NCI-H226 (cell line): Measurements from ENCODE around the gene GATA3.

Source experiments
- DNase-seq: peaks from one replicate; pipeline ENCODE4 v3.0.0-alpha.2; 2015

The GATA3 gene

DNA sequence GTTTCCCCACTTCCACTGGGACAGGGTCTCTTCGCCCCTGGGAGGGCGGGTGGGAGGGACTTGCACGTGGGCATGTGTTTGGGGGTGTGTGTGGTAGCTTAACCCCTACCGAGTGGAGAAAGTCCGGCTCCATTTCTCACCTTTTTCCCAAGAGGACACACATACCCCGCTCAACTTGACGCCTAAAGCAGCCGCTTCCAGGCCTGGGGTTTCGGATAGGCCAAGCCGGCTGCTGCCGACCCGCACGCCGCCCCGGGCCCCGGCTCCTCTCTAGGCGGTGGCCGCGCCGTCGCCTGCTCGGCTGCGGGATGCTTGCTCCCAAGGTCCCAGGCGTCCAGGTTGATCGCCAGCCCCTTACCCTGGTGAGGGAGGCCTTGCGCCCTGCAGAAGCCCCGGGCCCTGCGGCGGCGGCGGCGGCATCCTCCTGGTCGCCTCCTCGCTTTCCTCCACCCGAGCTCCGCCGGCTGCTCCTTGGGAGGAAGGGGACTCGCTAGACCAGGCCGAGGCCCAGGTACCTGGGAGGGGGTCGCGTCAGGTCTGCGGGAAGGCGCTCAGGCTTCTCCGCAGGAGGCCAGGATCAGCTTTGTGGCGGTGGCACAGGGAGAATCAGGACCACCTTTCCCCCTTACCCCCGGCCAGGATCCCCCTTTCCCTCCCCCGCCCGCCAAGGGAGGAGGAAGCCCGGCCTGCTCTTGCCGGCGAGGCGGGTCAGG lies 3.2 kb upstream of the GATA3 start:
- no peak for DNase-seq

DNA sequence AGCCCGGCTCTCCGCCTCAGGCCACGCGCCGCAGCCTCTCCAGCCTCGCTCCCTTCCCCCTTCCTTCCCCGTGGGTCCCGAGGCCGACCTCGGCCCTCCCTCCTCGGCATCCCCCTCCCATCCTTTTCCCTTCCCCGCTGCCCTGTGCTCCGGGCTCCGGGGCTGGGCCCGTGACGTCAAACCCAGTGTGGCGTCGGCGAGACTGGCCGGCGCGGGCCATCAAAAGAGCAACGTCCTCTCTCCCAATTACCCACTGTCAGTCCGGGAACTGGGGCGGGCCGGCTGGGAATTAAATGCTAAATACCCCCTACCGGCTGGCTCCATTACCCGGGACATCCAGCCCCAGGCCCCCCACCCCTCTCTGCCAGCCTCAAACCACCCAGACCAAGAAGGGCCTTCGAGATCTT lies 2.6 kb upstream of the GATA3 start:
- DNase-seq = no peak

DNA sequence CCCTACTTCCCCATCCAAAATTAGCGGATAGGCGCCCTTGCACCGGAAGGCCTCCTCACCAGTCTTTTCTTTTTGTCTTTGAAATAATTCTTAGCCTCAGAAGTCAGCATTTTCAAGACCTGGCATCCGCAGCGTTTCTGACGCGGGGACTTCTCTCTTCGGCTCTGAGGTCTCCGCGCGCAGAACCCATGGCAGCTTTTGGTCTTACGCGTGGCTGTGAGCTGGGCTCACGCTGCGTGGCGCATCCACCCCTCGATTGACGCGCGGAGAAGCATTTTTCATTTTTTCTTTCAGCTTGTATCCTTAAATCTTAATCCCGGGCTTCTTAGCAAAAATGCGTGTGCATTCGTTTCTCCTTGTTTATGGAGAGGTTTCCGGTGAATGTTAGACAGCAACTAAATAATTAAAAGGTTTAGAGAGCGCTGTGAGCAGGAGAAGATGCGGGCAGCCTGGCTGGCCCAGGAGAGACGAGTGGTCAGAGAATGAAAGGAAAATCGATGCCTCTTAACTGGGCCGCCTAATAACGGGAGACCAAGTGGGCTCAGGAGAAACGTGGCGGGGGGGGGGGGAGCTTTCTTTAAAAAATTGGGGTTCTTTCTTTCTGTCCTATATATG lies 2.0 kb upstream of the GATA3 start:
- no peak for DNase-seq

DNA sequence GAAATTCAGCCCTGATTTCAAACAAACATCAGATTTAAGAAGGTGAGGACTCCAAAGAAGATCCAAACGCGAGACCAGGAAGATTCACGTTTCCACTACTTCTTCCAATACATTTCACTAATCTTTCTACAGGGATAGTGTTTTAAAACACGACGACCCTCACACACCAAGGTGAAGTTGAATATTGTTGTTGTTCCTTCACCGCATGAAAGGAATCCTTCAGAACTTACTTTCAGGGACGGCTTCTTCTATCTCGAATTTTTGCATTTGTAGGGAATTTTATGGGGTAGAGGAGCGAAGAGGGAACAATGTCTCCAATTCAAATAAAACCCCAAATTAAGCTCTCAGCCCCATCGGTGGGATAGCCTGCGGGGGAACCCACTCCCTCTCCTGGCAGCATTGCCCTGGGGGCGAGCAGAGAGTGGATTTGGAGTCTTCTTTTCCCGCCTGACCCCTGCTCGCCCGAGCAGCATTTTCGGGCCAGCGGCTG lies 1.5 kb upstream of the GATA3 start:
- no peak for DNase-seq

DNA sequence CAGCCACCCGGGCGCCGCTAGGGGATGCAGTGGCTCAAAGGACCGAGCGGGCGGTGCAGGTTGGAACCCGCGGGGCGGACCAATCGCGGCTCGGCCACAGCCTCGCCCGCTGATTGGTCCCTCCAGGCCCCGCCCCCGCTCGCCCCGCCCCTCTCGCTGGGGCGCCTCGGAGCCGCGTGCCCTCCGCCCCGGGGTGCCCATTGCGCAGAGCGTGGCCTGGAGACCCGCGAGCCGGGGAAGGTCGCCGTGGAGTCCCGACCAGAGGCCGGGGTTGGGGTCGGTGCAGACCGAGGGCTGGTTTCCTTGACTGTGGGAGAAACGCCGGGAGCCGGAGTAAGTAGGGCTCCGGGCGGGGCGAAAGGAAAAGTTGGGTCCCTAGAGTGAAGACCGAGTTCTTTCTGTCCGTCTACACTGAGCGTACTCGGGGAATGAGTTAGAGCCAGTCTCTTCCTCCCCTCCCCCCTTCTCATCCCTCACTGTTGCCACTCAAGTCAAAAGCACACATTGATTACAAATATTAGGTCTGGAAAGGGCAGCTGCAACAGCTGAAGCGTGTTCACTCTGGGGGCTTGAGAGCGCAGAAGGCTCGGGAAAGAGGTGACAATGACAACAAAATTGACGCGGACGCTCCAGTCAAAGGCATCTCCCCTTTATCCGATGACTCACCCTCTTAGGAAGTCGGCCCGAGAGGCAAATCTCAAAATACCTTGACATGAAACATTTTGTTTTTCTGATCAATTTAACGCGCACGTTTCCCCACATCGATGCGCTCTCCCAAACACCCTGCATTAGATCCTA lies 843 bp upstream of the GATA3 start:
- DNase-seq = peak; percentile 75

DNA sequence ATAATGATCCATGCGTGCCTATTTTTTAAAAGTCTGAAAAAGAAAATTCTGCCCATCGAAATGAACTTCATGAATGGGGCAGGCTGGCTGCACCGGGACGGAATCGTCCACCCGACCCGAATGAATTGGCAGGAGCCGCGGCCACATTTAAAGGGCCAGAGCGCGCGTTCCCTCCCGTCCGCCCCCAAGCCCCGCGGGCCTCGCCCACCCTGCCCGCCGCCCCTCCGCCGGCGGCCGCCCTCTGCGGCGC lies 319 bp upstream of the GATA3 start:
- peak; percentile 18 for DNase-seq

DNA sequence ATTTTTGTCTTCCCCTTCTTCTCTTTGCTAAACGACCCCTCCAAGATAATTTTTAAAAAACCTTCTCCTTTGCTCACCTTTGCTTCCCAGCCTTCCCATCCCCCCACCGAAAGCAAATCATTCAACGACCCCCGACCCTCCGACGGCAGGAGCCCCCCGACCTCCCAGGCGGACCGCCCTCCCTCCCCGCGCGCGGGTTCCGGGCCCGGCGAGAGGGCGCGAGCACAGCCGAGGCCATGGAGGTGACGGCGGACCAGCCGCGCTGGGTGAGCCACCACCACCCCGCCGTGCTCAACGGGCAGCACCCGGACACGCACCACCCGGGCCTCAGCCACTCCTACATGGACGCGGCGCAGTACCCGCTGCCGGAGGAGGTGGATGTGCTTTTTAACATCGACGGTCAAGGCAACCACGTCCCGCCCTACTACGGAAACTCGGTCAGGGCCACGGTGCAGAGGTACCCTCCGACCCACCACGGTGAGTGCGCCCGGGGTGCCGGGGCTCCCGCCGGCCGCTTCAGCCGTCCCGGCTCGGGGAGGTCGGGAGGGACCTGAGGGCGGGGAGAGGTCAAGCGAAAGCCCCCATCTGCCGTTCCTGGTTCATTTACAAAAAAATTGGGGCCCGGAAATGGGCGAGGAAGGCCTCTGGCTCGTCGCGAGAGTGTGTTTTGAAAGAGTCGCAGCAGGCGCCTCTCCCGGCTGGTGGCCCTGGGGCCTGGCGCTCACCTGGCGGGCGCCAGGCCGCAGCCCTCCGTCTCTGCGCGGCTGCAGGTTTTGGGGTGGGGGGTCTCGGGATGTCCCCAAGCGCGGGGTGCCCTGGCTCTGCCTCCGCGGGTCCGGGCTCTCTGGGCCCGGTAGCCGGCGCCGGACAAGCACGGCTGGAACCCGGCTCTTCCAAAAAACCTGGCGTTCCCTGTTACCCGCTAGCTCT lies 1.2 kb downstream of the GATA3 start:
- no peak for DNase-seq

DNA sequence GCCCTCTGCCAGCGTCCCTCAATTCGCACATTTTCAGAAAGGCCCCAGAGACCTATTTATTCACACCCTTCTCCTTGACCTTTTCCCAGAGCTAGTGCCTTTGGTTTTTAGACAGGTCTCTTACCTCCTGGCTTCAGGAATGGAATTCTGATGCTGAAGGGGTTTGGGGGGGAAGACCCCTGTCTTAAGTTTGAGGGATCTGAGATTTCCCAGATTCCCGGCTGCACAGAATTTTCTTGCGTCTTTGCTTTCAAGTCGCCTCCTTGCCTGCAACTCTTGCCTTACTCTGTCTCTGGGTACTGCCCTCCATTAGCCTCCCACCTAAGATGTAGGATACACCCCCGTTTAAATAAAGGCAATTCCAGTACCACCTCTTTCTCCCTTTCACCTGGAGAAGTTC lies 1.9 kb downstream of the GATA3 start:
- DNase-seq = no peak

DNA sequence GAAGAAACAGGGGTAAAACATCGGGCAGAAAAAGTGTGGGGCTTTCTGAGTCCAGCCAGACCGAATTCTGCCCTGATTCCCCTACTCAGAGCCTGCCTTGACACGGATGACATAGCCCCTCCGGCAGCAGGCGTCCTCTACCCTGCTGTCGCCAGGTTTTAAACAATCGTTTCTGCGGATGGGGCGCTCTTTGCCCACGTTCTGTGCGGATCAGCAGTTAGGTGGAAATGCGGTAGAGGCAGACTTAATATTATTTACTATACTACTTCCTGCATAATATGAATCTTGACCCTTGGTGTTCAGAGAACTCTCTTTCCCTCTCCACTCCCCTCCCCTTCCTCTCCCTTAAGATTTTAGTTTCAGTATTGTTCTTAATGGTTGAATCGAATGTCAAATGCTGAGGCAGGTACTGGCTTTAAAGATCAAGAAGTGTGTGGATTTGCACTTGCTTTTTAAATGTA lies 2.4 kb downstream of the GATA3 start:
- no peak for DNase-seq

DNA sequence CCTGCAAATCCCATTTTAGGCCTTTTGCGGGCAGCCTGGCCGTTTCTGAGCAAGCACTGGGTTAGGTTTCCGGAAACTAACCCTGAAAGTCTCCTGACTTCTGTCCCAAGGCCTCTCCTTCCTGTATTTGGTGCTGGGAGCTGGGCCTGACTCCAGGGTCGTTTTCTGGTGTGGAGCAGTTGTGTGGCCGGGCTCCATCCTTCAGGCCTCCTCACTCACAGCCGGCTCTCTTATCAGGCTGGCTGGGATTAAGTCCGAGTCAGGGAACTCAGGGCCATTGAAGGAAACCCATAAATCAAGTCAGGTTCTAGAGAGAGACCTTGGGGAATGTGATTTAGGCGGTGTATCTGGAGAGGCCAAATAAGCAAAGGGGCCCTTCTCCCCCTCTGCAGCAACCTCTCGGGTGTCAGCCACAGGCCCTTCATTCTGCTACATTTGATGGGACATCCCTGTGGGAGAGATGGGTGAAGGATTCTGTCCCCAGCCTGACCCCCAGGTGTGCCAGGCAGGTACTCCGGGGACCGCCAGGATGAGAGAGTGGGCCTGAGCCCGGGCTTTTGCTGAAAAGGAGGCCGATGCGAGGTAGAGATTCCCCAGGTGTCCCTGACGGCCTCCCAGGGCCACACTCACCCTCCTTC lies 3.3 kb downstream of the GATA3 start:
- DNase-seq = no peak

DNA sequence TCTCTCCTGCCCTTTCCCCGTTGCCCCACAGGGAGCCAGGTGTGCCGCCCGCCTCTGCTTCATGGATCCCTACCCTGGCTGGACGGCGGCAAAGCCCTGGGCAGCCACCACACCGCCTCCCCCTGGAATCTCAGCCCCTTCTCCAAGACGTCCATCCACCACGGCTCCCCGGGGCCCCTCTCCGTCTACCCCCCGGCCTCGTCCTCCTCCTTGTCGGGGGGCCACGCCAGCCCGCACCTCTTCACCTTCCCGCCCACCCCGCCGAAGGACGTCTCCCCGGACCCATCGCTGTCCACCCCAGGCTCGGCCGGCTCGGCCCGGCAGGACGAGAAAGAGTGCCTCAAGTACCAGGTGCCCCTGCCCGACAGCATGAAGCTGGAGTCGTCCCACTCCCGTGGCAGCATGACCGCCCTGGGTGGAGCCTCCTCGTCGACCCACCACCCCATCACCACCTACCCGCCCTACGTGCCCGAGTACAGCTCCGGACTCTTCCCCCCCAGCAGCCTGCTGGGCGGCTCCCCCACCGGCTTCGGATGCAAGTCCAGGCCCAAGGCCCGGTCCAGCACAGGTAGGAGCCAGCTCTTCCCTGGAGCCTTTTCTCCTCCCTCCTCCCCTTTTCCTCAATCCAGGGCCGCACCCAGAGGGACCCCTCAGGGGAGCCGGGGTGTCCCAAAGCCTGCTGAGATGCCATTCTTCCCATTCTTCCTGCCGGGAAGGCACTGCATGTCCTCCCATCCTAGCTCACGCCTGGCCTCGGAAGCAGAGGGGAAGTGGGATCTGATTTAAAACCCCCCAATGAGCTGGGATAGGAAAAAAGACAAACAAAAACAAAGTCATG lies 4.0 kb downstream of the GATA3 start:
- no peak for DNase-seq

DNA sequence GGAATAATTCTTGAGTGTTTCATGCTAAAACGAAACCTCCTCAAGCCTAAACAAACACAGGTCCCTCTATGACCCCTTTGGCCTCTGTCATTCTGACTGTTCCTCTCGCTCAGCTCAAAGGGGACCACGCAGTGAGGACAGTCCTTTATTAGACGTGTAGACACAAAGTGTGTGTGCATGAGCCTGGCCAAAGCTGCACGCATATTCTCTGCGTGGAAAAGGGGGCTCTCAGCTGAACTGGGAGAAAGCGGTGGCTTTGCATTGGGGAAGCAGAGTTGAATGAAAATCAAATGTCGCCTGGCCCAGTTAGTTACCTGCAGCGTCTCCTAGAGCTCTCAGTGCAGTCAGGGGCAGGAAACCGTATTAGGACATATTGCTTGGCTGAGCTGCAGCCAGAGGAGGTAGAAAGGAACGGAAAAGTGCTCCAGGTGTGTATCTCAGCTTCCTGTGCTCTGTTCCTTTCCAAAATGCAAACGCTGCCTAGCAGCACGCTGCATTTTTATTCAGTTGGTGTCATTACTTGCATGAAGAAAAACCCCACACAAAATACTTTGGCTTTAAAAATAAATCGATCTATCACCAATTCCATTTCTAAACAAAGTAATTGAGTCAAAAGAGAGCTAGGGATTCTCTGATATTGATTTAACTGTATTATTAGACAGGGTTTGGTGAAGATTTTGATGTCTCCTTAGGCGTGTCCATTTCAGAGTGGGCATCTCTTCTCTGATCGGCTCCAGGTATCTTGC lies 4.9 kb downstream of the GATA3 start:
- DNase-seq = no peak

DNA sequence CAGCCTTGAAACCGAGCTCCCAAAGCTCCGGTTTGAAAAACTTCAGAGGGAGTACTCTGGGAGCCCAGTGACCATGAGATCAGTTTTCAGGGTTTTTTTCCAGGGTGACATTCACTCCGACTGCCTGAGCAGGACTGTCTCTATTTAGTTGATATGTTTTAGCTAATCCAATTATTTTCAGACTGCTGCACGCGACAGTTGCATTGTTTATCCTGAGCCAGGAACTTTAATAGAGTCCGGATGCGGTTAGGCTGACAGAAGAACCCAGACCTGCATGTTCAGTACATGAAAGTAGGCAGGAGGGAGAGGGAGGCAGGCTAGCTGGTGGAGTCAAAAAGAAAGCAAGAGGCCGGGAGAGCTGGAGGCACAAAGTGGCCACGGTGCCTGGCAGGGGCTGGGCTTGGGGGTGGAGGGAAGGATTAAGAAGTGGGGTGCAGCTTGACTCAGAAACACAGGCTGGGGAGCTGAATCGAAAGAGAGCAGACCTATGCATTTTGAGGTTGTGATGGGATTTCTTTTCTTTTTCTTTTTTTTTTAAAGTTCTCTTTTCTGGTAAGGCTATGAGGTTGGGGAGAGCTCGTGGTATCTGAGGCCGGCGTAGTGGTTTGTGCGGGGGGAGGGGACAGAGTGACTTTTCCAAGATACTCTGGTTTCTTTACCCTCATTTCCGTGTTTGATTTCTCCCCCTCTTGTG lies 5.7 kb downstream of the GATA3 start:
- no peak for DNase-seq

DNA sequence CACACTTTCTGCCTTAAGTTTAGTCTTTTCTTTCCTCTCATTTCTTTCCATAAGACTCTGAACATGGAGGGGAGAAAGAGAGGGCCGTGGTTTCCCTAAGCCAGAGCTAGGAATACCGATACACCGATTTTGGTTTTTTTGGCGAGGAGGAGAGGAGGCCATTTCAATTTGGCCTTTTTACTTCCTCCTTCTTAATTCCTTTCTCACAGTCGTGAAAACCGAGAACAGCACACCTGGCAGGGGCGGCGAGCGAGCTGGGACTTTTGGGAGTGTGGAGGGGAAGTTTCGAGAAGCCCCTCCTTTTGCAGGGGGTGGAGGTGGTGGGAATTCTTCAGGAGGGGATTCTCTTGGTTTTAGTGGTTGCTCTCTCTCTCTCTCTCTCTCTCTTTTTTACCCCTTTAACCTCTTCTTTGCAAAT lies 6.2 kb downstream of the GATA3 start:
- no peak for DNase-seq

DNA sequence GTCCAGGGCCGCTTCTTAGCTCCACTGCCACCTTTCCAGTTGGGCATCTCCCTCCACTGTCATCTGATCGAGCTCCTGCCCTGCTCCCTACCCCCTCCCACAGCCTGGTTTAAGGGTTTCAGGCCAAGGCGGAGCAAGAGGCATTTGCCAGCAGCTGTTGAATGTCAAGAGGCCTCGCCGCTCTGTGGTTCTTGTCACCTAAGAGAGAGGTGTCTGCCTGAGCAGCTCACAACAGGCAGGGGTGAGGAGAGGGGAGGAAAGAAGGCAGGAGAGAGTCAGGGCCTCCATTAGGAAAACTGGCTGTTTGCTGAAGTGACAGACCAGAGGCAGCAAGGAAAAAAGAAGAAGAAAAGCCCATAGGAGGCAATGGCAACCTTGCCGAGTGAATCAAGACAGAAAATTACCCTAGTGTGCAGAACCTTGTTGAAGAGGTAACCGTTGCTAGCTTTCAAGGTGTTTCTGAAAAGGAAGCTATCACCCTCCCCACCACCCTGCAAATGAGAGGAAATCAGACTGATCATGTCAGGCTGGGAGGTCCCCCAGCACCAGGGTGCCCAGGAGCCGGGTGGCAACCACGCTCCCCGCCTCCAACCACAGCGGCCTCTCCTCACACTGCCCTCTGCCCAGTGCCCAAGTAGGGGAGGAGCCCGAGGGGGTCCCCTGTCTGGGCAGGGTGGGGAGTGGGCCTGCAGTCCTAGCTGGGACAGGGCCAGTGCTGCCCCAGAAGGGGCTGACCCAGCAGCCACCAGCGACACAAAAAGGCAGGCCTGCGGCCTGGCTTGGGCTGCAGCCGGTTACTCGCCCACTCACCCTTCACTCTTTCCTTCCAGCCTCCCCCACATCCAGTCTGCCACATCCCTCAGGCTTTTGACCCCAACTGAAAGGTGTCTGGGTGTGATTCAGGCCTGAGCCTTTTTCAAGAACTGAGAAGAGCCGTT lies 7.1 kb downstream of the GATA3 start:
- no peak for DNase-seq

DNA sequence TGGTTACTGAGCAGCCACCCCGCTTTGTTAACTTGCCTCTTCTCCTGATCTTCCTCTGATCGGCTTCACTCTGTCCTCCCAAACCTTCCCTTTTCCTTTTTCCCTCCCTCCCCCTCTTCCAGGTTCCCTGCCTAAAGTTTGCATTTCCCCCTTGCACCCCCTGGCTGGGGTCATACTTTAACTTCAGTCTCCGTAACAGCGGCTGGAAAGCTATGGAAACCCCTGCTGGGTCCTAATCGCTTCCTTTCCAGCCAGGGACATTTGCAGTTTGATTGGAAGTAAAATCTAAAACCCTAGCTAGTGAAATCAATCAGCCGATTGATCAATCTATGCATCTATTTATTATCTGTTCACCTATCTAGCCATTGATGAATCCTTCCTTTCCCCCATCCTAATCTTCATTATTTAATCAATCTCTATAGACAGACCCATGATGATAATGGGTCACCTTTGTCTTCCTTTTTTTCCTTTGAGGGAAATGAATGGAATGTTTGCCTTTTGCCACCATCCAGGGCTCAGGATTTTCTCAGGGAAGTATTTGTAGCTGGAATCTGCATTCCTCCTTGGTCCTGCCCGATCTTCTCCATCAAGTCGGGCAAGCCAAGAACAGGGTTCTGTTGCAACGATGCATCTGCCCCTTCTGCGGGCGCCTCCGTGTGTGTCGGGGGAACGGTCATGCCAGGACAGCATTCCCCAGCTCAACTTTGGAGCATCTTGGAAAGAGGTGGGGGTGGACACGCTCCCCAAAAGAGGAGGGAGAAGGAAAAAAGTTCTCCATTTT lies 8.8 kb downstream of the GATA3 start:
- no peak for DNase-seq

DNA sequence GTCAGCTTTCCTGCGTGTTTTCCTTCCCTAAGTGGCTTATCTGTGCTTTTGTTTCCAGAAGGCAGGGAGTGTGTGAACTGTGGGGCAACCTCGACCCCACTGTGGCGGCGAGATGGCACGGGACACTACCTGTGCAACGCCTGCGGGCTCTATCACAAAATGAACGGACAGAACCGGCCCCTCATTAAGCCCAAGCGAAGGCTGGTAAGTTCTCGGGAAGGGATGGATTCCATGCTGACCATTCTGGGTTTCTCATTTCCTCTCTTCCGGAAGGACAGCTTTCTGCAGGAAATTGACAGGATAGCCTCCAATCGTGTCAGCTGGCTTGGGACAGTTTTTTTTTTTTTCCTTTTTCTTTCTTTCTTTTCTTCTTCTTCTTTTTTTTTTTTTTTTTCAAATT lies 9.4 kb downstream of the GATA3 start:
- DNase-seq = no peak

DNA sequence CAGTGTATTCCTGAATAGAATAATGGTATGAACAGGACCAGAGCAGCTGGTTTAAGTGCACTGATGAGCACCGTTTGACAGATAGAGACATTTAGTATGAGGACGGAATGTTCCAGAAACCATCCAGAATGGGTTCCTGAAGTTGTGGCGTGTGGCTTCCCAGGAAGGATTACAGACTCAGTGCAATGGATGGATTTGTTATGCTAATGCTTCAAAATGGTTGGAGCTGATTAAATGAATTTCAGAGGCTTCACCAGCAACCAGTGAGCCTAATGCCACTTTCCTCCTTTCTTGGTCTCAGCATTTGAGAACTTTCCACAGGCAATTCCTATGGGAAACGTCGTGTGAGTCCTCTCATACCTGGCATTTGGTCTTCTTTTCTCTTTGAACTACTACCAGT lies 9.9 kb downstream of the GATA3 start:
- DNase-seq = no peak
